DMS53 (cell line): Measurements from ENCODE around the gene PIGB.
"Not testable (repeated sequence)": the region's sequence is repeated elsewhere in the genome, so short reads cannot be mapped to it uniquely, and the experiment has no call there.

Experiments
- DNase-seq: peaks from one replicate; lab custom pipeline; 2025; lab: John Stamatoyannopoulos, UW

PIGB gene

GRCh38 chr15:55318588-55319494 is at the start of gene PIGB, which contains the start of gene PIGBOS1:
TSS of gene PIGB (plus strand) at chr15:55319222. CDS start at chr15:55319251, 29 bp downstream.
TSS of gene PIGBOS1 (minus strand) at chr15:55319123. CDS start at chr15:55317792, 1,331 bp downstream.
- peak; percentile 93 for DNase-seq

- no peak for DNase-seq
These were observed 48.7 kb upstream of the PIGB start for GRCh38 chr15:55270291-55270690.

- DNase-seq = no peak
These were observed 42.7 kb upstream of the PIGB start for GRCh38 chr15:55276324-55276723.

- no peak for DNase-seq
These were observed 41.9 kb upstream of the PIGB start for GRCh38 chr15:55277116-55277564.

GRCh38 chr15:55277715-55278114 is 41.3 kb upstream of the PIGB start:
- DNase-seq = no peak

GRCh38 chr15:55279100-55279745 is 39.8 kb upstream of the PIGB start:
- DNase-seq = no peak

- DNase-seq = peak; percentile 90
These were observed 39.2 kb upstream of the PIGB start for GRCh38 chr15:55279746-55280351.

- peak; percentile 40 for DNase-seq
These were observed 38.4 kb upstream of the PIGB start for GRCh38 chr15:55280589-55280988.

GRCh38 chr15:55281517-55282228 is 37.3 kb upstream of the PIGB start:
- no peak for DNase-seq

GRCh38 chr15:55282284-55282833 is 36.7 kb upstream of the PIGB start:
- DNase-seq = no peak

- DNase-seq = no peak
These were observed 35.5 kb upstream of the PIGB start for GRCh38 chr15:55283379-55284147.

- DNase-seq = no peak
These were observed 34.6 kb upstream of the PIGB start for GRCh38 chr15:55284426-55284825.

- DNase-seq = not testable (repeated sequence)
These were observed 32.4 kb upstream of the PIGB start for GRCh38 chr15:55286442-55287189.

- DNase-seq = no peak
These were observed 30.9 kb upstream of the PIGB start for GRCh38 chr15:55288006-55288717.

GRCh38 chr15:55289011-55289745 is 29.8 kb upstream of the PIGB start:
- peak; percentile 45 for DNase-seq

- peak; percentile 88 for DNase-seq
These were observed 29.1 kb upstream of the PIGB start, which contains the start of gene RAB27A for GRCh38 chr15:55289746-55290527. TSS of gene RAB27A (minus strand) at chr15:55289813. CDS start at chr15:55234934, 54,879 bp downstream.

- DNase-seq = peak; percentile 84
These were observed 28.4 kb upstream of the PIGB start for GRCh38 chr15:55290528-55291057.
